Airway epithelial cell (primary cell): Measurements from ENCODE around the gene WAC. TPM values are rescaled to one million over a fixed set of nuclear protein-coding genes. Genes with fewer than 3 reads are reported as not detected.

Experiments
- total RNA-seq: library from RNA; depleted of rRNA; stranded (reverse); fragments of >200 nt; gene quantifications from 2 replicates; pipeline ENCODE4 v1.2.3, GENCODE V29; 2015

WAC gene
- total RNA-seq = 24.6 and 45.0 TPM in 2 replicates

GRCh38 chr10:28532337-28533185 is at the start of gene WAC:
TSS of gene WAC (plus strand) at chr10:28533118. CDS start at chr10:28533580, 462 bp downstream.

Other genes with a start within 250 kb of the WAC start
- 10.3 and 12.1 TPM in 2 replicates for gene MPP7, start 230.1 kb upstream of the WAC start, total RNA-seq
- gene BAMBI, start 144.4 kb downstream of the WAC start, total RNA-seq = 3.4 and 4.0 TPM in 2 replicates